ENCODE measurements around the gene RIBC2. TPM values are rescaled to one million over a fixed set of nuclear protein-coding genes. Genes with fewer than 3 reads are reported as not detected.

Gene RIBC2
- total RNA-seq, 4 donors from 2014 or later, result 0.85 to 47.0 TPM; not detected in 2

GRCh38 chr22:45472426-45472825, 58.9 kb downstream of the RIBC2 start:
- no peak for TF ChIP-seq POLR2A (IDR thresholded peaks at IDR 0.05)
- no peak for TF ChIP-seq CTCF (IDR thresholded peaks at IDR 0.05)
- no peaks in the 10 kb centered on the region for H3K9me3 ChIP-seq

GRCh38 chr22:45473626-45474237, 60.2 kb downstream of the RIBC2 start:
- Histone ChIP-seq H3K36me3 (no peaks in the 10 kb centered on the region), H3K4me3 (no peak overlapping the region), H3K27ac (no peak overlapping the region), H3K27me3 (no peaks in the 10 kb centered on the region), H3K9me3 (no peaks in the 10 kb centered on the region), H3K4me1 (no peaks in the 10 kb centered on the region)
- DNase-seq, result no peak
- TF ChIP-seq POLR2A (IDR thresholded peaks at IDR 0.05) (no peak), CTCF (IDR thresholded peaks at IDR 0.05) (no peak)

More at GRCh38 chr22:45472426-45472825, 58.9 kb downstream of the RIBC2 start:
- Histone ChIP-seq H3K27me3 (no peaks in the 10 kb centered on the region), H3K4me3 (no peak overlapping the region), H3K4me1 (no peaks in the 10 kb centered on the region), H3K27ac (no peak overlapping the region), H3K36me3 (no peaks in the 10 kb centered on the region)
- no peak for DNase-seq

- Histone ChIP-seq H3K27ac (no peak overlapping the region), H3K36me3 (no peaks in the 10 kb centered on the region)
Measured at GRCh38 chr22:45475063-45475747, 61.7 kb downstream of the RIBC2 start.

GRCh38 chr22:45475851-45476514, 62.5 kb downstream of the RIBC2 start:
- Histone ChIP-seq H3K27ac (no peak overlapping the region), H3K36me3 (no peaks in the 10 kb centered on the region), H3K27me3 (no peaks in the 10 kb centered on the region), H3K4me1 (no peaks in the 10 kb centered on the region), H3K9me3 (no peaks in the 10 kb centered on the region), H3K4me3 (no peak overlapping the region)
- DNase-seq, result no peak
- TF ChIP-seq CTCF (IDR thresholded peaks at IDR 0.05), result no peak
- TF ChIP-seq POLR2A (IDR thresholded peaks at IDR 0.05), result no peak

More at GRCh38 chr22:45475063-45475747, 61.7 kb downstream of the RIBC2 start:
- Histone ChIP-seq H3K27me3 (no peaks in the 10 kb centered on the region), H3K4me1 (no peaks in the 10 kb centered on the region), H3K9me3 (no peaks in the 10 kb centered on the region), H3K4me3 (no peak overlapping the region)
- no peak for DNase-seq
- TF ChIP-seq CTCF (IDR thresholded peaks at IDR 0.05) (no peak), POLR2A (IDR thresholded peaks at IDR 0.05) (no peak)

GRCh38 chr22:45476814-45477213, 63.3 kb downstream of the RIBC2 start:
- H3K36me3 ChIP-seq, result no peaks in the 10 kb centered on the region
- TF ChIP-seq CTCF (IDR thresholded peaks at IDR 0.05), result no peak
- TF ChIP-seq POLR2A (IDR thresholded peaks at IDR 0.05), result no peak
- no peak overlapping the region for H3K4me3 ChIP-seq
- no peaks in the 10 kb centered on the region for H3K27me3 ChIP-seq
- no peak for DNase-seq
- H3K4me1 ChIP-seq, result no peaks in the 10 kb centered on the region
- no peaks in the 10 kb centered on the region for H3K9me3 ChIP-seq
- H3K27ac ChIP-seq, result no peak overlapping the region
